SK-MEL-5 (cell line): Measurements from ENCODE around the gene CTNND2. TPM values are rescaled to one million over a fixed set of nuclear protein-coding genes. Genes with fewer than 3 reads are reported as not detected.

ENCODE experiments used
- DNase-seq: peaks from one replicate; pipeline ENCODE4 v3.0.0-alpha.2; 2016; ENCODE audit warnings: low read depth, low spot score
- in situ Hi-C: cut with HindIII; loops from 2 replicates; pipeline ENCODE4 v1.10.0; 2016; ENCODE audit warnings: low sequenced_read_pairs, high pct_unique_total_duplicates, low pct_unique_long_range_greater_than_20kb
- total RNA-seq: library from RNA; depleted of rRNA; stranded (reverse); fragments of >200 nt; shearing (Covaris generic); gene quantifications from 2 replicates; pipeline ENCODE4 v1.2.3, GENCODE V29; 2014

CTNND2 gene
- total RNA-seq, 1 experiment from 2014 or later, result 0.85 TPM

DNA sequence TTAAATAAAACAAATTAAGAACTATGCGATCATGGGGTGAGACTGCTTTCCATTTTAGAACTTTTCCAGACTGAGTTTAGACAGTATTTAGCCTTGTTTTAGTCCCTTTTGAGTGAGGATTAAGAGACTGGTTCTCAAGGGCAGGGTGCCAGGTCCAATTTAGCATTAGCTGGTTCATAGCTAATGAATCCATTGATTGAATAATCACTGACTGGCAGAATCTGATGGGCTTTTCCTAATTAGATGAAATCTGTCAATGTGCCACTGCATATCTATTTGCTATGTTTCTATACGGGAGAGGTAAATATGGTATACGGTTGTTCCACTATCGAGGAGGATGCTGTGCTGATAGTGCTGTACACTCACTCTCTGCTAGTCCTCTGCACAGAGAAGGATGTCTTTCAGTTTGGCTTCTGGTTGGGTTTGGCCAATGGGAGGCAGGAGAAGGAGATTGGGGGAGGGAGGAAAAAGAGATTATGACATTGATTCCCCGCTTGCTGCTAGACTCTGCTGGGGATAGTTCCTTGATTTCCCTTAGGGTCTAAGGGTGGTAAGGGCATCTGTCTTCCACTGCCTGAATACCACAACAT, 496.6 kb downstream of the CTNND2 start:
- no peak for DNase-seq
- in situ Hi-C loops, result no loop called here

GRCh38 chr5:11400316-11400715, 503.9 kb downstream of the CTNND2 start:
- in situ Hi-C loops, result no loop called here
- no peak for DNase-seq

GRCh38 chr5:11398728-11399127, 505.5 kb downstream of the CTNND2 start:
- in situ Hi-C loops, result no loop called here
- no peak for DNase-seq

DNA sequence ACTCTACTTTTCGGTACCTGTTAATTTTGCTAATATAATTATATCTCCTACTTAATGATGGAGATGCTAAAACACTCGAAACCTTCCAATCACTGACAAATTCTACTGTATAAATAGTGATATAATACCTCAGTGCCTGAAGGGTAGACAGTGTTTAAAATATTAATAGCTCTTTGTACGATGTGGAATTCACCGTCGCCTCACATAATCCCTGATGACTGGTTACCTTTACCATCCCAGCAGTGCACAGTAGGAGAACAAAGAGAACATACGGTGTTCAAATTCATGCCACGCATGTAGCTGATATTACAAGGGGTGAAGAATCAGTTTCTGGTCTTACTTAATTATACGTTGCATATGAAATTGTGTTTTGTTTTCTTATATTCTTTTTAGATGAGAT, 506.7 kb downstream of the CTNND2 start:
- DNase-seq, result no peak
- in situ Hi-C loops, result no loop called here

DNA sequence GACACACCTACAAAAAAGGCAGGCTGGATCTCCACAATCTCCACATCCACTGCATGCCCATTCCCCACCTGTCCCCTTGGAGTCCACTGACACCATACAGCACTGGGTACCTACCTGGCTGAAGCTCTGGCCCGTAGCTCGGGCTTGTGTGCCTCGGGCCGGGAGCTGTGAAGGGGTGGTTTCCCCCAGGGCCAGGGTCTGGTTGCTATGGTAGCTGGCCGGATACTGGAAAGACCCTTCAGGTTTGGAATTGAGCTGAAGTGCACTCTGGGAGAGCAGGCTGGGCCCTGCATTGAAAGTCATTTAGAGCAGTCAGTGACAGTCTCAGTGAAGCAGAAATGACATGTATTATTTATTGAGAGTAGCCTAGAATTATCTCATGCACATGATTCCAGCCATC, 507.3 kb downstream of the CTNND2 start:
- no peak for DNase-seq
- in situ Hi-C loops, result no loop called here

- no peak for DNase-seq
- in situ Hi-C loops, result no loop called here
Observed at GRCh38 chr5:11394933-11395332, 509.3 kb downstream of the CTNND2 start.

- DNase-seq, result no peak
- in situ Hi-C loops, result no loop called here
Observed at GRCh38 chr5:11390291-11390767, 513.9 kb downstream of the CTNND2 start.

DNA sequence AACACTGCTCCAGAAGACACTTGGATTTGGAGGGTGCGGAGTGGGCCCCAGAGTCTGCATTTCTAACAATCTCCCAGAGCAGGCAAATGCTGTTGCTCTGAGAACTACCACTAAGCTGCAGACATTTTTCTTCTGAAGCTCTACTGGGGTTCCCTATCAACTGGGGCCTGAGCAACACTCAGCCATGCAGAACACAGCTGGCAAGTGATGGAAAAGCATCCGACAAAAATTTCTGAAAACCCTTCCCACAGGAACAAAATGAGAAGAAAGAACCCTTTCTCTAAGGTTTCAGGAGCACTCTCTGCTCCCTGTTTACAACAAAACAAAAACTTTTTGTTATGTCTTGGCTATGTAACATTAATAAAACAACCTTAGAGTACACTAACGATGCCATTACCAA, 516.9 kb downstream of the CTNND2 start:
- in situ Hi-C loops, result no loop called here
- DNase-seq, result no peak

DNA sequence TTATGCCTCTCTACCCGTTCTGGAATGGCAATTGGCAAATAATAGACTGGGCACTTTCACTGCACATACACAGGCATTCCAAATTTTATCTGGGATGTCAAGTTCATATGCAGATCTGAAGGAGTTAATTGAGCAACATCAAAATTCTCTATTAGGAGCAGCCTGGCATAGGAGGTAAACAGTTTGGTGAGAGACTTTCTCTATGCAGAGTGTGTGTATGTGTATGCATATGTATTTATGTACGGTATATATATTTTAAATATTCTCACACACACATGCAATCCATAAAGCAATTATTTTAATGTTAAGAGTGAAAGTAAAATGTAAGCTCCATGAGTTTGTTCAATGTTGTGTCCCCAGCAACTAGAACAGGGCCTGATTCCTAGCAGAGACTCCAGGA, 517.8 kb downstream of the CTNND2 start:
- no peak for DNase-seq
- in situ Hi-C loops, result no loop called here

DNA sequence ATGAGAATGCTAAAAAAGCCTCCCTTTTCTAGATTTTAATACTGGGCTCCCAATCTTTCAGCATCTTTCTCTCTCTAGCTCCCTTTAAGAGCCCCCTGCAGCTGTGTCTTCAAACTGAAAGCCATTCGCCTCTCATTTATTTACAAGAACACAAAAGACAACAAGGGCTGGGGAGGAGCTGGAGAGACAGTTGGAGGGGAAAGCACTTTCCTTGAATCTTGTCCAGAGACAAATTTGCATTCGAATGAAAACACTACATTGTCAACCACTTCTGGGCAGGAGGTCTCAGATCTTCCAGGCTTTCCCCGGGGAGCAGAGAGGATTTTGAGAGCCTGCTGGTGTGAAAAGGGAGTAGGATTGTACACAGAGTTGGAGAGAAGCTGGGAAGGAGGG, 518.3 kb downstream of the CTNND2 start:
- in situ Hi-C loops, result no loop called here

DNA sequence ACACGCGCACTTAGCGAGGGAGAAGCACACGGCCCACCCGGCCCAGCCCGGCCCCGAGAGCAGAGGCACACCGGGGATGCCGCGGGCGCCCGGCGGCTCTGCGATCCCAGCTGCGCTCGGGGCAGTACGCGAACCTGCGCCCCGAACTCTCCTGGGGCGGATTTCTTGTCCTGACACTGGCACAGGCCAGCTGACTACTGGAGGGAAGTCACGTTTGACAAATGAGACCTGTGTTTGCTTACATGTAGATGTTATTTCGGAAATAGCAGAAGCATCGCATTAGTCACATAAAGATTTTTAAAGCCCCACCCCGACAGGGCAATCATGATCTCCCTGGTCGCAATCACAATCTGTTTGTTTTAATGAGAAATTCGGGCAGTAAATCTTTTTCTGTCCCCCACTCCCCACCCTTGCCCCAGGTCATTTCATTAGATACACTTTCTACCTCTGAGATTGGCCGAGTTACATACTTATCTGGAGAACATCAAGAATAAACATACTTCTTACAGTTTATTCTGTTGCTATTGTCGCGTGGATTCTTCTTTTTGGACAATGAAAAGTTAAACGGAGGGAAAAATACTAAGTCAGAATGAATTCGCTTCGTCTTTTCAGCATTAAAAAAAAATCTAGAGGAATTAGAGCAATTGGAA, 518.9 kb downstream of the CTNND2 start:
- in situ Hi-C loops, result no loop called here
- no peak for DNase-seq

More for the DNA sequence above, 518.3 kb downstream of the CTNND2 start:
- DNase-seq, result no peak

DNA sequence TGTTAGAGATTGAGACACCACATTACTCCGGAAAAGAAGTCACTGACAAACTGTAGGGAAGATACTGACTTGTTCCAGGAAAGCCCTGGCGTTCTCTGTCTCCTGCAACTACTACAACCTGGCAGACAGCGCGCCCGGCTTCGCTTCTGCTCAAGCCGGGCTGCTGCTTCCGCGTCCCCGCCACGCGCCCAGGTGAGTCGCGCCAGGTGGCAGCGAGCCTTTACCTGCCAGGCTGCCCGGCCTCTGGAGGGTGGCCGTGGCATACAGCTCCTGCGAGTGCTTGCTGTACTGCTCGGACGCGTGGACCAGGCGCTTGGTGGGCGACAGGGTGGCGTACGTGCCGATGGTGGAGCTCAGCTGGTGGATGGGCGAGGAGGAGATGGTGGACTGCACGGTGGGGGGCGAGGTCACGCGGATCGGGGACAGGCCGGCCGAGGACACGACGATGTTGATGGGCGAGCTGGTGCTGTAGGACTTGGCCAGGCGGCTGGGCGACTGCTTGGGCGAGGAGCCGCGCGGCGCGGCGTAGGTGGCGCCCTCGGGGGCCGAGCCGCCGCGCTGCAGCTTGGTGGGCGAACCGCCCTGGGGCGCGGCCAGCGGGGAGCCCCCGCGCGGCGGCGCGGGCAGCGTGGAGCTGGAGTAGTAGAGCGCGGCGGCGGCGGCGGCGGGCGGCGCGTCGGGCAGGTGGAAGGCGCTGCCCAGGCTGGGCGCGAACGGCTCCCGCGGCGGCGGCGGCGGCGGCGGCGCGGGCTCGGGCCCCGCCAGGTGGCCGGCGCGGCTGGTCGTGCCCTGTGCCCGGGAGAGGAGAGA, 519.6 kb downstream of the CTNND2 start:
- in situ Hi-C loops, result no loop called here
- no peak for DNase-seq

- in situ Hi-C loops, result no loop called here
- no peak for DNase-seq
Observed at GRCh38 chr5:11383506-11384095, 520.6 kb downstream of the CTNND2 start.

- no peak for DNase-seq
- in situ Hi-C loops, result no loop called here
Observed at GRCh38 chr5:11378461-11378860, 525.8 kb downstream of the CTNND2 start.

GRCh38 chr5:11377896-11378295, 526.4 kb downstream of the CTNND2 start:
- no peak for DNase-seq
- in situ Hi-C loops, result no loop called here

GRCh38 chr5:11372191-11372590, 532.1 kb downstream of the CTNND2 start:
- no peak for DNase-seq
- in situ Hi-C loops, result no loop called here

DNA sequence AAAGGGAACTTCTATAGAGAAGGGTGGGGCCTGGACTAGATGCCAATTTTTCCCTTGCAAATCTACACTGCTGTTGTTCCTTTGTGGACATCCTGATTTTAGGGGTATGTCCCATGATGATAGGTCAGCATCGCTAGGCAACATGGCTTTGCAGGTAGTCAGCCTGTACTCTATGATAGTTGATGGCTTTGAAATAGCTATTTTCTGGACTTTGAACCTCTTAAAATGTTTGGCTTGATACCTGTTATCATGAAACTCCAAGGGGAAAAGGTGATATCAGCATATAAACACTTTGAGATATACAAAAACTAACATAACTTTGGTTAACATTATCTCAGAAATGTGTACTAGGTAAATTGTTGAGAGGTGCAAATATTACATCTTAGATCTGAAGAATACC, 533.2 kb downstream of the CTNND2 start:
- DNase-seq, result no peak
- in situ Hi-C loops, result no loop called here

DNA sequence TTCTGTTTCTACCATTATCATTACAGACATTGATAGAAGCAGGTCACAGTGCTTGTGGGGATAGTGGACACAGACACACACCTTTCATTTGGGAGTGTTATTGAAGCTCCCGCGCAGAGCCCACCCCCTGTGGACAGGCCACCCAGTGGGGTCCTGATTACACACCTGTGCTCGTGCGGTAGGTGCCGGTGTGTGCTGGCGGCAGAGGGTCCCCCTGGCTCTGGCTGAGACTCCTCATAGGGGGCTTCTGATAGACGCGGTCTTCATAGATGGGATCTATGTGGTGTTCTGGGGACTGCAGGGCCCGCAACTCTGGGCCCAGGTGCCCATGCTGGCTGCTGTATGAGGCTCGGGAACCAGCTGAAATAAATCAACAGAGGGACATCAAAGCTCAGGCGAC, 539.7 kb downstream of the CTNND2 start:
- in situ Hi-C loops, result no loop called here
- DNase-seq, result no peak
